Endothelial cell of umbilical vein (primary cell): ENCODE data around the gene SLC9A1. TPM values are rescaled to one million over a fixed set of nuclear protein-coding genes. Genes with fewer than 3 reads are reported as not detected.

ENCODE experiments used
- BruUV-seq: library from RNA; stranded (reverse); fragments of 400-500 nt; replicated peaks from 2 replicates; lab custom pipeline; 2021; lab: Mats Ljungman, UMichigan
- CTCF ChIA-PET: fragments of 300-600, 350-600 bp; sonication (Branson Sonifier 250); formaldehyde crosslinking; loops from one replicate; lab custom pipeline; 2021; ENCODE audit warnings: antibody characterized with exemption, inconsistent platforms; lab: Charles Lee
- POLR2A ChIA-PET: fragments of 300-600, 350-600 bp; sonication (Branson Sonifier 250); formaldehyde crosslinking; loops from one replicate; lab custom pipeline; 2021; ENCODE audit warnings: antibody characterized with exemption, inconsistent platforms; lab: Charles Lee
- DNase-seq: peaks from one replicate; pipeline ENCODE4 v3.0.0-alpha.2; 2011; ENCODE audit warnings: low read depth, low spot score
- FAIRE-seq: peaks from 2 replicates; lab custom pipeline; 2011; peaks lifted over from hg19 to GRCh38; lab: Jason Lieb, UNC
- H2AFZ ChIP-seq: 2 replicates; pipeline ENCODE4 v1.6.0; 2012; ENCODE audit warnings: low read depth, low read length, control low read depth, inconsistent platforms
- H3K27ac ChIP-seq: 2 replicates; pipeline ENCODE4 v1.5.1; 2011; ENCODE audit warnings: low read depth, mild to moderate bottlenecking, control low read depth, low read length, moderate library complexity; ENCODE audit not compliant: insufficient read depth
- H3K27me3 ChIP-seq, 2 experiments: 2 replicates each; pipeline versions ENCODE4 v1.6.0 to v1.6.1; 2011; ENCODE audit warnings: low read length in 2 of 2, mixed read lengths in 1 of 2; ENCODE audit not compliant: control insufficient read depth in 2 of 2, insufficient read depth in 2 of 2
- H3K36me3 ChIP-seq, 2 experiments: 2 replicates in 1 of 2; 3 replicates in 1 of 2; pipeline ENCODE4 v1.5.1; 2011; ENCODE audit warnings: low read length in 2 of 2, mild to moderate bottlenecking in 1 of 2, moderate library complexity in 1 of 2; ENCODE audit not compliant: control insufficient read depth in 2 of 2, insufficient read depth in 2 of 2; ENCODE audit errors: extremely low read depth in 1 of 2
- H3K4me1 ChIP-seq: 3 replicates; pipeline ENCODE4 v1.5.1; 2011; ENCODE audit warnings: mild to moderate bottlenecking, low read length; ENCODE audit not compliant: control insufficient read depth, insufficient read depth; ENCODE audit errors: extremely low read depth
- H3K4me2 ChIP-seq: 2 replicates; pipeline ENCODE4 v1.6.1; 2011; ENCODE audit warnings: low read length, control low read depth, mixed read lengths; ENCODE audit not compliant: insufficient read depth
- H3K4me3 ChIP-seq, 3 experiments: fragments of 200-600 bp in 1 of 3; sonication (generic), shearing (Covaris generic) in 1 of 3; replicated peaks in 1 of 3; 2 replicates each; pipeline ENCODE4 v1.5.1; 2011 to 2016; ENCODE audit warnings: control low read depth in 3 of 3, low read length in 3 of 3, mild to moderate bottlenecking in 2 of 3, inconsistent platforms in 1 of 3, low read depth in 1 of 3, moderate library complexity in 1 of 3; ENCODE audit not compliant: insufficient read depth in 1 of 3
- H3K79me2 ChIP-seq: 2 replicates; pipeline ENCODE4 v1.6.0; 2012; ENCODE audit warnings: low read length, inconsistent platforms; ENCODE audit not compliant: control insufficient read depth, insufficient read depth
- H3K9ac ChIP-seq: replicated peaks from 2 replicates; pipeline ENCODE3; 2011; ENCODE audit warnings: low read length, control low read depth; ENCODE audit not compliant: insufficient read depth; ENCODE audit errors: extremely low read depth
- H3K9me1 ChIP-seq: replicated peaks from 3 replicates; pipeline ENCODE4 v1.6.0; 2011; ENCODE audit warnings: mild to moderate bottlenecking, low read length; ENCODE audit not compliant: control insufficient read depth, insufficient read depth; ENCODE audit errors: extremely low read depth
- H3K9me3 ChIP-seq: replicated peaks from 2 replicates; pipeline ENCODE4 v1.5.1; 2012; ENCODE audit warnings: low read length, inconsistent platforms; ENCODE audit not compliant: control insufficient read depth, insufficient read depth
- H4K20me1 ChIP-seq: replicated peaks from 2 replicates; pipeline ENCODE3; 2011; ENCODE audit warnings: mild to moderate bottlenecking, low read length; ENCODE audit not compliant: control insufficient read depth, insufficient read depth; ENCODE audit errors: extremely low read depth
- EZH2 ChIP-seq: IDR thresholded peaks from 2 replicates; pipeline ENCODE4 v1.6.1; 2012; ENCODE audit warnings: borderline replicate concordance, low read depth, mild to moderate bottlenecking, moderate library complexity, low read length, inconsistent platforms; ENCODE audit not compliant: severe bottlenecking
- FOS ChIP-seq: IDR thresholded peaks from 2 replicates; pipeline ENCODE4 v1.6.1; 2011; ENCODE audit warnings: mild to moderate bottlenecking, low read length, moderate library complexity, borderline replicate concordance; ENCODE audit not compliant: insufficient read depth
- GATA2 ChIP-seq: IDR thresholded peaks from 2 replicates; pipeline ENCODE4 v1.7.0; 2011; ENCODE audit warnings: low read depth, mild to moderate bottlenecking, moderate library complexity, mixed read lengths, low read length; ENCODE audit not compliant: insufficient read length, insufficient read depth
- JUN ChIP-seq: IDR thresholded peaks from 2 replicates; pipeline ENCODE4 v1.6.1; 2011; ENCODE audit warnings: borderline replicate concordance, low read depth; ENCODE audit not compliant: insufficient read length, insufficient read depth
- MYC ChIP-seq: IDR thresholded peaks from one replicate; pipeline ENCODE4 v1.6.1; 2011; ENCODE audit warnings: mild to moderate bottlenecking, low read depth, low read length
- POLR2A ChIP-seq: IDR thresholded peaks from 2 replicates; pipeline ENCODE4 v1.6.1; 2012; ENCODE audit warnings: low read depth, mild to moderate bottlenecking, control low read depth, low read length
- POLR2AphosphoS5 ChIP-seq: IDR thresholded peaks from 2 replicates; pipeline ENCODE4 v1.6.1; 2012; ENCODE audit warnings: low read depth, mild to moderate bottlenecking, control low read depth, low read length, moderate library complexity; ENCODE audit not compliant: insufficient read depth
- dilution Hi-C: fragments of 300-500 bp; cut with MboI; formaldehyde crosslinking; loops from one replicate; pipeline ENCODE4 v1.15.0; 2019; ENCODE audit warnings: low sequenced_read_pairs; ENCODE audit not compliant: extremely low pct_ligation_motif_present
- intact Hi-C: fragments of 100-400 bp; cut with micrococcal nuclease; formaldehyde crosslinking; loops from one replicate; pipeline ENCODE4 v1.10.0; 2022
- polyA plus RNA-seq, 4 experiments: library from polyadenylated mRNA; depleted of rRNA in 3 of 4; stranded (reverse) in 3 of 4; unstranded in 1 of 4; fragments of >200 nt; gene quantifications; 2 replicates each; pipeline versions ENCODE4 v1.2.1 to v1.2.3, GENCODE V29; 2011 to 2012; ENCODE audit warnings: missing spikeins in 1 of 4
- total RNA-seq: library from RNA; stranded (reverse); gene quantifications from 2 replicates; pipeline ENCODE4 v1.2.3, GENCODE V29; 2021
- TF ChIP-seq, protein P1 (sequence below), 2 donors: IDR thresholded peaks; 1 replicate in 1 of 2; 2 replicates in 1 of 2; pipeline ENCODE4 v1.5.1; 2011; ENCODE audit warnings: low read length in 2 of 2, mild to moderate bottlenecking in 2 of 2, moderate library complexity in 2 of 2, control low read depth in 1 of 2, inconsistent platforms in 1 of 2, low read depth in 1 of 2; ENCODE audit not compliant: insufficient read depth in 1 of 2; ENCODE audit errors: extremely low read depth in 1 of 2
- TF ChIP-seq, protein P2 (sequence below): IDR thresholded peaks from 2 replicates; pipeline ENCODE4 v1.6.1; 2011; ENCODE audit not compliant: insufficient read depth, insufficient read length

The SLC9A1 gene
- total and polyA plus RNA-seq, 2 donors (not counting 3 experiments of a cell fraction or from before 2014, with no cell fraction given), result 22.8 to 59.2 TPM

- H3K36me3 ChIP-seq, result peaks cover 0 to 12% of the 10 kb centered on the region in 2 experiments
- DNase-seq (no peak), FAIRE-seq (no peak)
- H3K4me1 ChIP-seq, result no peaks in the 10 kb centered on the region
- H3K27ac ChIP-seq, result no peak overlapping the region
- no TSS peak for BruUV-seq
- H3K27me3 ChIP-seq, result no peaks in the 10 kb centered on the region
- no peak for TF ChIP-seq POLR2AphosphoS5
- no peak overlapping the region for H3K9ac ChIP-seq
- no peaks in the 10 kb centered on the region for H3K79me2 ChIP-seq
- POLR2A ChIA-PET, result interaction anchor here (0.7 kb wide), 1 partner anchor 53 kb away, joined by 3 read pairs; the partner anchor contains the start of gene SLC9A1
- CTCF ChIA-PET, result interaction anchor here (0.7 to 13.7 kb wide), 21 partner anchors 8 to 294 kb away, joined by 3 to 582 read pairs (median 5); partner anchors contain the start of gene SLC9A1
- no peak overlapping the region for H2AFZ ChIP-seq
- intact Hi-C loops, result loop anchor here (1.0 to 2.0 kb wide), 3 partner anchors 53 to 182 kb away; partner anchors contain the start of gene SLC9A1
- no peaks in the 10 kb centered on the region for H4K20me1 ChIP-seq
- dilution Hi-C loops, result no loop called here
- H3K4me3 ChIP-seq, result no peak overlapping the region
- no peak overlapping the region for H3K4me2 ChIP-seq
- no peaks in the 10 kb centered on the region for H3K9me3 ChIP-seq
- H3K9me1 ChIP-seq, result no peaks in the 10 kb centered on the region
Measured at GRCh38 chr1:27102134-27102706, 52.7 kb downstream of the SLC9A1 start.

- POLR2A ChIA-PET, result no interaction called here
Measured at GRCh38 chr1:27101696-27102095, 53.2 kb downstream of the SLC9A1 start.

More at GRCh38 chr1:27101696-27102095, 53.2 kb downstream of the SLC9A1 start:
- dilution Hi-C loops, result no loop called here
- H3K79me2 ChIP-seq, result no peaks in the 10 kb centered on the region
- no peaks in the 10 kb centered on the region for H3K4me1 ChIP-seq
- H3K4me3 ChIP-seq, result no peak overlapping the region
- no peaks in the 10 kb centered on the region for H4K20me1 ChIP-seq
- TF ChIP-seq POLR2A, result no peak
- no peak for TF ChIP-seq POLR2AphosphoS5
- TF ChIP-seq, protein P1, sequence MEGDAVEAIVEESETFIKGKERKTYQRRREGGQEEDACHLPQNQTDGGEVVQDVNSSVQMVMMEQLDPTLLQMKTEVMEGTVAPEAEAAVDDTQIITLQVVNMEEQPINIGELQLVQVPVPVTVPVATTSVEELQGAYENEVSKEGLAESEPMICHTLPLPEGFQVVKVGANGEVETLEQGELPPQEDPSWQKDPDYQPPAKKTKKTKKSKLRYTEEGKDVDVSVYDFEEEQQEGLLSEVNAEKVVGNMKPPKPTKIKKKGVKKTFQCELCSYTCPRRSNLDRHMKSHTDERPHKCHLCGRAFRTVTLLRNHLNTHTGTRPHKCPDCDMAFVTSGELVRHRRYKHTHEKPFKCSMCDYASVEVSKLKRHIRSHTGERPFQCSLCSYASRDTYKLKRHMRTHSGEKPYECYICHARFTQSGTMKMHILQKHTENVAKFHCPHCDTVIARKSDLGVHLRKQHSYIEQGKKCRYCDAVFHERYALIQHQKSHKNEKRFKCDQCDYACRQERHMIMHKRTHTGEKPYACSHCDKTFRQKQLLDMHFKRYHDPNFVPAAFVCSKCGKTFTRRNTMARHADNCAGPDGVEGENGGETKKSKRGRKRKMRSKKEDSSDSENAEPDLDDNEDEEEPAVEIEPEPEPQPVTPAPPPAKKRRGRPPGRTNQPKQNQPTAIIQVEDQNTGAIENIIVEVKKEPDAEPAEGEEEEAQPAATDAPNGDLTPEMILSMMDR (IDR thresholded peaks at IDR 0.05; ENCODE audit: extremely low read depth in 1 of 2, insufficient read depth in 1 of 2, low read depth in 1 of 2, low read length in 2 of 2), result no peak
- TF ChIP-seq GATA2, result no peak
- no peak for TF ChIP-seq MYC
- no peak for TF ChIP-seq JUN
- TF ChIP-seq EZH2, result no peak
- no peak for TF ChIP-seq FOS
- TF ChIP-seq, protein P2, sequence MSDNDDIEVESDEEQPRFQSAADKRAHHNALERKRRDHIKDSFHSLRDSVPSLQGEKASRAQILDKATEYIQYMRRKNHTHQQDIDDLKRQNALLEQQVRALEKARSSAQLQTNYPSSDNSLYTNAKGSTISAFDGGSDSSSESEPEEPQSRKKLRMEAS, result no peak
- intact Hi-C loops, result loop anchor here (1.0 to 2.0 kb wide), 3 partner anchors 53 to 183 kb away; partner anchors contain the start of gene SLC9A1
- H3K9ac ChIP-seq, result no peak overlapping the region
- H3K9me1 ChIP-seq, result no peaks in the 10 kb centered on the region
- no peak for FAIRE-seq
- H3K4me2 ChIP-seq, result no peak overlapping the region
- BruUV-seq, result no TSS peak
- no peaks in the 10 kb centered on the region for H3K27me3 ChIP-seq
- no peak overlapping the region for H2AFZ ChIP-seq
- CTCF ChIA-PET, result interaction anchor here (1.0 to 13.7 kb wide), 12 partner anchors 11 to 195 kb away, joined by 3 to 582 read pairs (median 10); partner anchors contain the start of genes SLC9A1 and TRNP1
- peaks cover 0 to 12% of the 10 kb centered on the region in 2 experiments for H3K36me3 ChIP-seq
- H3K9me3 ChIP-seq, result no peaks in the 10 kb centered on the region
- no peak overlapping the region for H3K27ac ChIP-seq
- DNase-seq, result no peak
